Endothelial cell of umbilical vein (primary cell): ENCODE measurements around the gene ANKRD44.

ENCODE experiments used
- CTCF ChIP-seq, 2 donors: IDR thresholded peaks; 1 replicate in 1 of 2; 2 replicates in 1 of 2; pipeline ENCODE4 v1.5.1; 2011; ENCODE audit warnings: low read length in 2 of 2, mild to moderate bottlenecking in 2 of 2, moderate library complexity in 2 of 2, control low read depth in 1 of 2, inconsistent platforms in 1 of 2, low read depth in 1 of 2; ENCODE audit not compliant: insufficient read depth in 1 of 2; ENCODE audit errors: extremely low read depth in 1 of 2
- EZH2 ChIP-seq: IDR thresholded peaks from 2 replicates; pipeline ENCODE4 v1.6.1; 2012; ENCODE audit warnings: borderline replicate concordance, low read depth, mild to moderate bottlenecking, moderate library complexity, low read length, inconsistent platforms; ENCODE audit not compliant: severe bottlenecking
- MAX ChIP-seq: IDR thresholded peaks from 2 replicates; pipeline ENCODE4 v1.6.1; 2011; ENCODE audit not compliant: insufficient read depth, insufficient read length
- POLR2A ChIP-seq: IDR thresholded peaks from 2 replicates; pipeline ENCODE4 v1.6.1; 2012; ENCODE audit warnings: low read depth, mild to moderate bottlenecking, control low read depth, low read length

- TF ChIP-seq CTCF (IDR thresholded peaks at IDR 0.05; ENCODE audit: extremely low read depth in 1 of 2, insufficient read depth in 1 of 2, low read depth in 1 of 2, low read length in 2 of 2): no peak
- TF ChIP-seq POLR2A: no peak
- no peak for TF ChIP-seq MAX
- TF ChIP-seq EZH2: no peak
These were observed 78.6 kb downstream of the ANKRD44 start for GRCh38 chr2:197232010-197232409.
